OCI-LY7 (cell line): Measurements from ENCODE around the gene GNLY.

Source experiments
- EZH2phosphoT487 ChIP-seq: fragments of 200-600 bp; sonication (generic); IDR thresholded peaks from 2 replicates; pipeline ENCODE4 v1.6.1; 2018; ENCODE audit warnings: low read depth, borderline replicate concordance, mild to moderate bottlenecking, mixed run types, antibody characterized with exemption, low read length, moderate library complexity, mixed read lengths
- TF ChIP-seq, protein P1 (sequence below): fragments of 200-600 bp; sonication (generic); conservative IDR thresholded peaks from 2 replicates; pipeline ENCODE4 v1.5.1; 2014; ENCODE audit warnings: mild to moderate bottlenecking, antibody characterized with exemption, low read length, moderate library complexity, mixed read lengths

DNA sequence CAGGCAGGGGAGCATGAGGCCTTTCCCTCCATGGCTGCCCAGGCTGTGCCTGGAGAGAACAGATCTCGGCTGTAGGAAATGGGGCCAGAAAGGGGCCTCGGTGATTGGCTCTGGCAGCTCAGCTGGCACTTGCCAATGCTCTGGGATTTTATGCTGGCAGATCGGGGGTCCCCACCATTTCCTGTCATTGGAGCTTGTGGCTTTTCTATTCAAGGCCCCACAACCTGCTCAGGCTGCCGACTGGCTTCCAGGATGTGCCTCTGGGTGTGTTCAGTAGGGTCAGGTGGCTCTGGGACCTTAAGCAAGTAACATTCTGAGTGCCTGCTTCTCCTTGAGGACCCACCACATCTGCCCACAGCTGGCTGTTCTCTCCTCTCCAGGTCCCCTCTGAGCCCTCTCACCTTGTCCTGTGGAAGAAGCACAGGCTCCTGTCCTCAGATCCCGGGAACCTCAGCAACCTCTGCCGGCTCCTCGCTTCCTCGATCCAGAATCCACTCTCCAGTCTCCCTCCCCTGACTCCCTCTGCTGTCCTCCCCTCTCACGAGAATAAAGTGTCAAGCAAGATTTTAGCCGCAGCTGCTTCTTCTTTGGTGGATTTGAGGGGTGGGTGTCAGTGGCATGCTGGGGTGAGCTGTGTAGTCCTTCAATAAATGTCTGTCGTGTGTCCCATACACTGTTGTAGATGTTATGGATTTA lies 4.2 kb downstream of the GNLY start:
- TF ChIP-seq, protein P1, sequence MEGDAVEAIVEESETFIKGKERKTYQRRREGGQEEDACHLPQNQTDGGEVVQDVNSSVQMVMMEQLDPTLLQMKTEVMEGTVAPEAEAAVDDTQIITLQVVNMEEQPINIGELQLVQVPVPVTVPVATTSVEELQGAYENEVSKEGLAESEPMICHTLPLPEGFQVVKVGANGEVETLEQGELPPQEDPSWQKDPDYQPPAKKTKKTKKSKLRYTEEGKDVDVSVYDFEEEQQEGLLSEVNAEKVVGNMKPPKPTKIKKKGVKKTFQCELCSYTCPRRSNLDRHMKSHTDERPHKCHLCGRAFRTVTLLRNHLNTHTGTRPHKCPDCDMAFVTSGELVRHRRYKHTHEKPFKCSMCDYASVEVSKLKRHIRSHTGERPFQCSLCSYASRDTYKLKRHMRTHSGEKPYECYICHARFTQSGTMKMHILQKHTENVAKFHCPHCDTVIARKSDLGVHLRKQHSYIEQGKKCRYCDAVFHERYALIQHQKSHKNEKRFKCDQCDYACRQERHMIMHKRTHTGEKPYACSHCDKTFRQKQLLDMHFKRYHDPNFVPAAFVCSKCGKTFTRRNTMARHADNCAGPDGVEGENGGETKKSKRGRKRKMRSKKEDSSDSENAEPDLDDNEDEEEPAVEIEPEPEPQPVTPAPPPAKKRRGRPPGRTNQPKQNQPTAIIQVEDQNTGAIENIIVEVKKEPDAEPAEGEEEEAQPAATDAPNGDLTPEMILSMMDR = no peak
- no peak for TF ChIP-seq EZH2phosphoT487
